ENCODE measurements around the gene CALML5. TPM values are rescaled to one million over a fixed set of nuclear protein-coding genes. Genes with fewer than 3 reads are reported as not detected.

Gene CALML5, protein sequence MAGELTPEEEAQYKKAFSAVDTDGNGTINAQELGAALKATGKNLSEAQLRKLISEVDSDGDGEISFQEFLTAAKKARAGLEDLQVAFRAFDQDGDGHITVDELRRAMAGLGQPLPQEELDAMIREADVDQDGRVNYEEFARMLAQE
- total RNA-seq (not detected), polyA plus RNA-seq (not detected), total RNA-seq (0 reads per million in 6 experiments)

- ATAC-seq: no peak
- Mint-ChIP-seq H3K4me1 (peaks cover 0 to 11% (median 6%) of the 10 kb centered on the region in 4 donors), H3K27ac (peak within 1 kb of the TSS in 1 of 10 donors; percentile 26)
Observed at GRCh38 chr10:5499493-5500140, at the start of gene CALML5. Gene CALML5, minus strand, starts transcription at chr10:5499570. Its CDS starts 132 bp downstream, at chr10:5499438.

GRCh38 chr10:5547931-5548660 is 48.7 kb upstream of the CALML5 start:
- H3K4me3 Mint-ChIP-seq: no peak overlapping the region
- H3K27ac Mint-ChIP-seq: no peak overlapping the region
- H3K27me3 Mint-ChIP-seq: peaks cover 0 to 2% (median 0%) of the 10 kb centered on the region in 5 donors
- no peaks in the 10 kb centered on the region for H3K36me3 Mint-ChIP-seq
- POLR2A ChIA-PET: interaction anchor here (1.1 to 1.2 kb wide), 2 partner anchors 16 to 102 kb away, joined by 3 to 5 read pairs; no protein-coding TSS in a partner anchor
- peaks cover 0 to 10% (median 2%) of the 10 kb centered on the region in 9 donors for H3K9me3 Mint-ChIP-seq
- DNase-seq (peak in 1 of 10 donors; percentile 41), ATAC-seq (no peak)
- H3K4me1 Mint-ChIP-seq: peaks cover 15 to 32% (median 24%) of the 10 kb centered on the region in 4 donors

More at GRCh38 chr10:5499493-5500140, at the start of gene CALML5:
- POLR2A ChIA-PET: no interaction called here
- Mint-ChIP-seq H3K27me3 (peaks cover 0 to 6% (median 2%) of the 10 kb centered on the region in 5 donors), H3K36me3 (no peaks in the 10 kb centered on the region), H3K9me3 (no peaks in the 10 kb centered on the region), H3K4me3 (no peak within 1 kb of the TSS)
- no peak for DNase-seq

DNA sequence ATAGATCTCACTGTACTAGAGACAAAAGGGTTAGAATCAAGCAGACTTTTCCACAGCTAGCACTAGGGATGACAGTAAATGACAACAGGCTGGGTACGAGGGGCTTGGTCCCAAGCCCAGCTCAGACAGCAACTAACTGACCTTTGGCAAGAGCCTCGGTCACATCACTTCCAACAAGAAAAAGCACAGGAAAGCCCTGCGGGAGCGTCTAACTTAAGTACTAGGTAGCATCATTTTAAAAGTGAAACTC is 48.2 kb upstream of the CALML5 start:
- Mint-ChIP-seq H3K27me3 (peaks cover 0 to 2% (median 0%) of the 10 kb centered on the region in 5 donors), H3K4me1 (peaks cover 11 to 27% (median 20%) of the 10 kb centered on the region in 4 donors), H3K27ac (no peak overlapping the region), H3K9me3 (peaks cover 0 to 15% (median 4%) of the 10 kb centered on the region in 9 donors), H3K36me3 (no peaks in the 10 kb centered on the region), H3K4me3 (no peak overlapping the region)
- DNase-seq (peak in 1 of 10 donors; percentile 4), ATAC-seq (no peak)
- POLR2A ChIA-PET: interaction anchor here (1.1 to 1.2 kb wide), 2 partner anchors 16 to 101 kb away, joined by 3 to 5 read pairs; no protein-coding TSS in a partner anchor

GRCh38 chr10:5546891-5547680 is 47.7 kb upstream of the CALML5 start:
- ATAC-seq (no peak), DNase-seq (peak in 1 of 10 donors; percentile 35)
- no peak overlapping the region for H3K27ac Mint-ChIP-seq
- peaks cover 0 to 2% (median 0%) of the 10 kb centered on the region in 5 donors for H3K27me3 Mint-ChIP-seq
- peaks cover 0 to 1% (median 0%) of the 10 kb centered on the region in 3 donors for H3K36me3 Mint-ChIP-seq
- H3K4me1 Mint-ChIP-seq: peaks cover 6 to 21% (median 15%) of the 10 kb centered on the region in 4 donors
- POLR2A ChIA-PET: no interaction called here
- peaks cover 0 to 20% (median 4%) of the 10 kb centered on the region in 9 donors for H3K9me3 Mint-ChIP-seq
- H3K4me3 Mint-ChIP-seq: no peak overlapping the region

GRCh38 chr10:5545778-5546710 is 46.7 kb upstream of the CALML5 start:
- Mint-ChIP-seq H3K27ac (peak overlapping the region in 1 of 10 donors; percentile 55), H3K9me3 (peaks cover 0 to 28% (median 9%) of the 10 kb centered on the region in 9 donors), H3K4me1 (peaks cover 2 to 11% (median 8%) of the 10 kb centered on the region in 4 donors), H3K36me3 (peaks cover 0 to 5% (median 4%) of the 10 kb centered on the region in 3 donors), H3K27me3 (peaks cover 0 to 2% (median 0%) of the 10 kb centered on the region in 5 donors), H3K4me3 (no peak overlapping the region)
- POLR2A ChIA-PET: no interaction called here
- no peak for ATAC-seq
- DNase-seq: peak in 1 of 10 donors; percentile 10

- Mint-ChIP-seq H3K9me3 (peaks cover 0 to 34% (median 10%) of the 10 kb centered on the region in 9 donors), H3K36me3 (peaks cover 0 to 5% (median 4%) of the 10 kb centered on the region in 3 donors), H3K4me3 (no peak overlapping the region), H3K4me1 (peaks cover 0 to 5% (median 2%) of the 10 kb centered on the region in 4 donors), H3K27ac (peak overlapping the region in 1 of 10 donors; percentile 55), H3K27me3 (peaks cover 0 to 2% (median 0%) of the 10 kb centered on the region in 5 donors)
- peak in 1 of 10 donors; percentile 26 for DNase-seq
- POLR2A ChIA-PET: no interaction called here
- ATAC-seq: no peak
Observed at GRCh38 chr10:5545426-5545777, 46.0 kb upstream of the CALML5 start.

DNA sequence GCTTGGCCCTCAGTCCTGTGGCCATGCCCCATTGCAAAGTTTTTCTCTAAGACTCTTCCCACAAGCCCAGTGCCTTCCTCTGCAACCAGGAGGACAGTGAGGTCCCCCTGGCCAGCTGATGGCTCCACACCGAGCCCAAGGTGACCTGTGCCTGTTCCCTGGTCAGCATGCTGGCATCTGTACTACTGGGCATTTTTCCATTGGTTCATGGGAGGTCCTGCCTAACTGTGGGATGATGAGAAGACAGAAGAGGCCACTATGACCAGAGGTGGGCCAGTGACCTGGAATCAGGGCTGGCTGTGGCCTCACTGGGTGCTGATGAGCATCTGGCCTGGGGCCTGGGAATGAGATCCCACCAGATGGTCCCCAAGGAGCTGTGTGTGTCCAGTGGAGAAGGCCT is 45.6 kb upstream of the CALML5 start:
- no peak overlapping the region for H3K4me3 Mint-ChIP-seq
- POLR2A ChIA-PET: no interaction called here
- peaks cover 0 to 5% (median 4%) of the 10 kb centered on the region in 3 donors for H3K36me3 Mint-ChIP-seq
- peak in 1 of 10 donors; percentile 27 for DNase-seq
- peaks cover 0 to 37% (median 10%) of the 10 kb centered on the region in 9 donors for H3K9me3 Mint-ChIP-seq
- no peak overlapping the region for H3K27ac Mint-ChIP-seq
- H3K27me3 Mint-ChIP-seq: peaks cover 0 to 2% (median 0%) of the 10 kb centered on the region in 5 donors
- peaks cover 0 to 2% (median under 1%) of the 10 kb centered on the region in 4 donors for H3K4me1 Mint-ChIP-seq
- no peak for ATAC-seq

DNA sequence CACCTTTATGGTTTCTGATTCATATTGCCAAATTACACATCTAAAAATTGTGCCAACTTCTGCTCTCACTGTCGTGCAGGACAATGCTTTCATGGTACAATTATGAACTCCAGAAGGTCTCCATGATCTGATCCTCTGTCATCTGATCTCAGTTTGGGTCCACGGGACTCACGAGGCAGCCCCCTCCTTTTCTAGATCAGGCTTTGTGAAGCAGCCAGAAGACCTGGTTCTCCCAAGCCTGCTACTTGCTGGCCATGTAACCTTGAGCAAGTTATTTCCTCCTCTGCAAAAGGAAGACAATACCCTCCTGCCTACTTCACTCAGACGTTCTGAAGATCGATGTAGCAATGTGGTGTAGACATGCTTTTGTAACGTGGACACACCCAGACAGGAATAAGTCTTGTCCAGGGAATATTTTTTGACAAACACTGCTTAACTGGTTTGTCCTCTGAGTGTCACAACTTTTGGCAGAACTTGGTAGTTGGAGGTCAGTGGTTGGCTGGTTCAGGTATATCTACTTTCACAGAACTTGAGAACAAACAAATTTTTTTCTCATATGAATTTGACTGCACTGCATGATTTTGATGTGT is 44.9 kb upstream of the CALML5 start:
- peak in 1 of 10 donors; percentile 52 for DNase-seq
- no peak for ATAC-seq
- Mint-ChIP-seq H3K4me3 (no peak overlapping the region), H3K27ac (peak overlapping the region in 1 of 10 donors; percentile 21), H3K36me3 (peaks cover 0 to 5% (median 4%) of the 10 kb centered on the region in 3 donors), H3K9me3 (peaks cover 0 to 37% (median 10%) of the 10 kb centered on the region in 9 donors), H3K4me1 (no peaks in the 10 kb centered on the region), H3K27me3 (peaks cover 0 to 2% (median 0%) of the 10 kb centered on the region in 5 donors)
- POLR2A ChIA-PET: no interaction called here

DNA sequence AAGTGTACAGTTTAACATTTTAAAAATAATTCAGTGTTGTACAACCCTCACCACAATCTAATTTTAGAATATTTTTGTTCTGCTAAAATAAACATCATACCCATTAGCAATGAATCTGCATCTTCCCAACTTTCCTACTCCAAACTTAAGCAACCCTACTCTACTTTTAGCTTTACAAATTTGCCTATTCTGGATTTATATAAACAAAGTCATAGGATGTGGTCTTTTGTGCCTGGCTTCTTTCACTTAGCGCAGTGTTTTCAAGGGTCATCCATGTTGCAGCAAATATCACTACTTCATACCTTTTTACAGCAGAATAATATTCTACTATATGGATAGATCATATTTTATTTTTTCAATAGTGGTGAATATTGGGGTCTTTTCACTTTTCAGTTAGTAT is 44.3 kb upstream of the CALML5 start:
- Mint-ChIP-seq H3K27me3 (peaks cover 0 to 2% (median 0%) of the 10 kb centered on the region in 5 donors), H3K27ac (no peak overlapping the region), H3K36me3 (peaks cover 0 to 5% (median 4%) of the 10 kb centered on the region in 3 donors), H3K9me3 (peaks cover 0 to 37% (median 10%) of the 10 kb centered on the region in 9 donors), H3K4me3 (no peak overlapping the region), H3K4me1 (no peaks in the 10 kb centered on the region)
- DNase-seq (no peak), ATAC-seq (no peak)
- POLR2A ChIA-PET: no interaction called here

GRCh38 chr10:5542100-5542499 is 42.7 kb upstream of the CALML5 start:
- DNase-seq: no peak
- peaks cover 0 to 5% (median 4%) of the 10 kb centered on the region in 3 donors for H3K36me3 Mint-ChIP-seq
- no peak overlapping the region for H3K4me3 Mint-ChIP-seq
- ATAC-seq: no peak
- H3K9me3 Mint-ChIP-seq: peaks cover 0 to 37% (median 10%) of the 10 kb centered on the region in 9 donors
- H3K4me1 Mint-ChIP-seq: no peaks in the 10 kb centered on the region
- POLR2A ChIA-PET: no interaction called here
- no peak overlapping the region for H3K27ac Mint-ChIP-seq
- H3K27me3 Mint-ChIP-seq: no peaks in the 10 kb centered on the region

DNA sequence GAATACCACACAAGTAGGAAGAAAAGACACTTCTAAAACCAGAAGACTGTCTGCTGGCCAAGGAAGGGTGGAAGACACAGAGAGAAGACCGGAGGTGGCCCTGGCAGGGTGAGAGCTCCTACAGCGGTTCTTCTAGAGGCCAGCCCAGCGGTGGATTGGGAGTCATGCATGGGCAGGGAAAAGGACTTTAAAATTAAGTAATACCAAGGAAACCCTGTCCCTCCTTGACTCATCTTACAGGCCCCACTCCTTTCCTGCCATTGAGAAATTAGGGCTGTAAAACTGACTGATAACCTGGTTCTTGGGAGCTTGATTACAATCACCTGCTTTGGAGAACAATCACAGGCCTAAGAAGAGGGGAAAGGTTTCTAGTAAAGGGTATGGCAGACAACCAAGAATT is 41.5 kb upstream of the CALML5 start:
- Mint-ChIP-seq H3K27ac (no peak overlapping the region), H3K4me1 (no peaks in the 10 kb centered on the region), H3K4me3 (no peak overlapping the region), H3K36me3 (peaks cover 0 to 5% (median 4%) of the 10 kb centered on the region in 3 donors), H3K9me3 (peaks cover 0 to 37% (median 10%) of the 10 kb centered on the region in 9 donors), H3K27me3 (no peaks in the 10 kb centered on the region)
- POLR2A ChIA-PET: no interaction called here
- DNase-seq: peak in 1 of 10 donors; percentile 10
- no peak for ATAC-seq

All from naive thymus-derived CD8-positive, alpha-beta T cell (primary cell).